Neural cell (in vitro differentiated cells): Measurements from ENCODE around the gene WASF1. TPM values are rescaled to one million over a fixed set of nuclear protein-coding genes. Genes with fewer than 3 reads are reported as not detected.

Source experiments
- H2AFZ ChIP-seq: fragments of 200-600, 300-800 bp; sonication (generic), shearing (Covaris generic); 2 replicates; pipeline ENCODE4 v1.6.0; 2014; ENCODE audit warnings: low read depth, mild to moderate bottlenecking, antibody characterized with exemption, low read length, moderate library complexity
- H3F3A ChIP-seq: fragments of 200-600 bp; shearing (Covaris generic); 2 replicates; pipeline ENCODE4 v1.6.1; 2016; ENCODE audit warnings: mild to moderate bottlenecking, moderate library complexity, mixed read lengths, antibody characterized with exemption, low read length; ENCODE audit not compliant: insufficient read depth, poor library complexity, severe bottlenecking
- H3K27ac ChIP-seq: fragments of 200-600, 300-800 bp; sonication (generic), shearing (Covaris generic); 2 replicates; pipeline ENCODE4 v1.5.1; 2014; ENCODE audit warnings: mild to moderate bottlenecking, low read length, moderate library complexity
- H3K27me3 ChIP-seq: fragments of 300-800, 200-600 bp; sonication (generic), shearing (Covaris generic); 2 replicates; pipeline ENCODE4 v1.6.0; 2014; ENCODE audit warnings: mild to moderate bottlenecking, low read depth, low read length, moderate library complexity; ENCODE audit not compliant: insufficient read depth
- H3K36me3 ChIP-seq: fragments of 300-800, 200-600 bp; sonication (generic), shearing (Covaris generic); 2 replicates; pipeline ENCODE4 v1.5.1; 2014; ENCODE audit warnings: mild to moderate bottlenecking, antibody characterized with exemption, low read length, moderate library complexity; ENCODE audit not compliant: insufficient read depth
- H3K4me2 ChIP-seq: fragments of 300-800, 200-600 bp; sonication (generic), shearing (Covaris generic); 2 replicates; pipeline ENCODE4 v1.6.0; 2014; ENCODE audit warnings: mild to moderate bottlenecking, low read length
- H3K4me3 ChIP-seq: fragments of 300-800, 200-600 bp; sonication (generic), shearing (Covaris generic); 2 replicates; pipeline ENCODE4 v1.5.1; 2014; ENCODE audit warnings: mild to moderate bottlenecking, low read length, moderate library complexity
- H3K79me2 ChIP-seq: fragments of 200-600 bp; shearing (Covaris generic); replicated peaks from 2 replicates; pipeline ENCODE4 v1.6.0; 2014; ENCODE audit warnings: mild to moderate bottlenecking, low read length, moderate library complexity; ENCODE audit not compliant: insufficient read depth
- H3K9ac ChIP-seq: fragments of 300-800, 200-600 bp; sonication (generic), shearing (Covaris generic); 2 replicates; pipeline ENCODE4 v1.6.1; 2016; ENCODE audit warnings: mild to moderate bottlenecking, low read length, mixed read lengths
- H3K9me2 ChIP-seq: fragments of 200-600 bp; shearing (Covaris generic); 2 replicates; pipeline ENCODE4 v1.6.1; 2016; ENCODE audit warnings: mild to moderate bottlenecking, low read length, mixed read lengths; ENCODE audit not compliant: insufficient read depth
- H3K9me3 ChIP-seq: fragments of 200-600, 300-800 bp; sonication (generic), shearing (Covaris generic); 2 replicates; pipeline ENCODE4 v1.6.1; 2016; ENCODE audit warnings: mild to moderate bottlenecking, mixed run types, low read length, moderate library complexity, mixed read lengths
- H4K20me1 ChIP-seq: fragments of 200-600 bp; shearing (Covaris generic); 2 replicates; pipeline ENCODE4 v1.6.1; 2016; ENCODE audit warnings: mild to moderate bottlenecking, mixed run types; ENCODE audit not compliant: insufficient read depth
- EP300 ChIP-seq: fragments of 450-650 bp; conservative IDR thresholded peaks from 2 replicates; pipeline ENCODE4 v1.6.1; 2014; ENCODE audit warnings: antibody characterized with exemption, mild to moderate bottlenecking, moderate library complexity; ENCODE audit not compliant: poor library complexity, severe bottlenecking
- EZH2 ChIP-seq: fragments of 200-600, 300-800 bp; shearing (Covaris generic), sonication (generic); IDR thresholded peaks from 2 replicates; pipeline ENCODE4 v1.6.1; 2014; ENCODE audit warnings: antibody characterized with exemption, low read length, borderline replicate concordance, mild to moderate bottlenecking; ENCODE audit not compliant: insufficient read depth, poor library complexity, severe bottlenecking
- MXI1 ChIP-seq: fragments of 450-650 bp; conservative IDR thresholded peaks from 2 replicates; pipeline ENCODE4 v1.6.1; 2014; ENCODE audit warnings: antibody characterized with exemption, mild to moderate bottlenecking; ENCODE audit not compliant: poor library complexity, severe bottlenecking
- POLR2AphosphoS5 ChIP-seq: IDR thresholded peaks from 2 replicates; pipeline ENCODE4 v1.6.1; 2012
- RAD21 ChIP-seq: fragments of 450-650 bp; conservative IDR thresholded peaks from 2 replicates; pipeline ENCODE4 v1.6.1; 2014; ENCODE audit warnings: antibody characterized with exemption, mild to moderate bottlenecking, moderate library complexity
- SMC3 ChIP-seq: fragments of 450-650 bp; conservative IDR thresholded peaks from 2 replicates; pipeline ENCODE4 v1.6.1; 2014; ENCODE audit warnings: antibody characterized with exemption, mild to moderate bottlenecking, moderate library complexity; ENCODE audit not compliant: poor library complexity
- TAF1 ChIP-seq: IDR thresholded peaks from 2 replicates; pipeline ENCODE4 v1.6.1; 2012; ENCODE audit warnings: low read depth
- polyA plus RNA-seq: library from polyadenylated mRNA; depleted of rRNA; stranded (reverse); fragments of >200 nt; gene quantifications from 2 replicates; pipeline ENCODE4 v1.2.3, GENCODE V29; 2014
- TF ChIP-seq, protein P1 (sequence below): fragments of 450-650 bp; IDR thresholded peaks from 2 replicates; pipeline ENCODE4 v1.5.1; 2014; ENCODE audit warnings: antibody characterized with exemption, mild to moderate bottlenecking, moderate library complexity; ENCODE audit not compliant: poor library complexity, severe bottlenecking
- TF ChIP-seq, protein P2 (sequence below): IDR thresholded peaks from 2 replicates; pipeline ENCODE4 v1.6.1; 2012; ENCODE audit warnings: borderline replicate concordance

The WASF1 gene
- polyA plus RNA-seq, 1 donor from 2014 or later: 89.7 TPM

DNA sequence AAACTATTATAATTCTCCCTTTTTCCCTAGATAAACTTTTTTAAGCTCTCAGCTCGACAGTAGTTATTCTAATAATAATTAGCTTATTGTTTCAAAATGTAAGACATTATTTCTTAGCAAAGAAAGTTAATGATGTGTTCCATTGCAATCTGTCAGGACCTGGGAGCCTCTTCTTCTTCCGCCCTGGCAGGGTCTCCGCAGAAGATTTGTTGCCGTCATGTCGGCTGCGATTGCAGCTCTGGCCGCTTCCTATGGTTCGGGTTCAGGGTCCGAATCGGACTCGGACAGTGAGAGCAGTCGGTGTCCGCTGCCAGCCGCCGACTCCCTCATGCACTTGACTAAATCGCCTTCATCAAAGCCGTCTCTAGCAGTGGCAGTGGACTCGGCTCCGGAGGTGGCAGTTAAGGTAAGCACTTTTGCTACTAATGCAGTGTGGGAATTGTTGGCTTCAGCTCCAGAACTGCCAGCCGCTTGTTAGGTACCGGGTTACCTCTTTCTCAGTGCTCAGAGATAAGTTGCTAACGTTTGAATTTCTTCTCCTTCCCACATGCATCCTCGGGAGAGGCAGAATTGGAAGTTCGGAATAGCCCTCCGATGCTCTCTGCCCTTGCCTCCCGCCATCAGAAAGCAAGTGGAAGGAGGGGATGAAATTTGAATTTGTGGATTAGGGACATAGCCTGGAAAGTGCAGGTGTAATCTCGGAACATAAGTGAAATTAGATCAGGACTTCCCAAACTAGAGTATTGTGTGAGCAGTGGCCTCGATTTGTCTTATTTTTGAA, 948 bp upstream of the WASF1 start, which contains the start of gene CDC40:
CDC40 (plus strand) TSS at position 200 of the 781 bp plus-strand sequence; CDS start at position 218, 18 bp downstream.
- peak within 1 kb of the TSS; percentile 80 for H3K4me2 ChIP-seq
- H3K27me3 ChIP-seq: no peaks in the 10 kb centered on the region
- H3K9ac ChIP-seq: peak within 1 kb of the TSS; percentile 93
- H3K9me2 ChIP-seq: no peaks in the 10 kb centered on the region
- no peaks in the 10 kb centered on the region for H3K9me3 ChIP-seq
- H3K79me2 ChIP-seq: peaks cover 75% of the 10 kb centered on the region
- H4K20me1 ChIP-seq: peaks cover 6% of the 10 kb centered on the region
- H3K4me3 ChIP-seq: peak within 1 kb of the TSS; percentile 85
- peak within 1 kb of the TSS; percentile 73 for H2AFZ ChIP-seq
- no peaks in the 10 kb centered on the region for H3K36me3 ChIP-seq
- H3F3A ChIP-seq: peaks cover 3% of the 10 kb centered on the region
- TF ChIP-seq RAD21 (peak; percentile 48), TAF1 (no peak), POLR2AphosphoS5 (peak; percentile 75), EZH2 (no peak), EP300 (no peak), MXI1 (peak; percentile 40), SMC3 (no peak)
- TF ChIP-seq, protein P1, sequence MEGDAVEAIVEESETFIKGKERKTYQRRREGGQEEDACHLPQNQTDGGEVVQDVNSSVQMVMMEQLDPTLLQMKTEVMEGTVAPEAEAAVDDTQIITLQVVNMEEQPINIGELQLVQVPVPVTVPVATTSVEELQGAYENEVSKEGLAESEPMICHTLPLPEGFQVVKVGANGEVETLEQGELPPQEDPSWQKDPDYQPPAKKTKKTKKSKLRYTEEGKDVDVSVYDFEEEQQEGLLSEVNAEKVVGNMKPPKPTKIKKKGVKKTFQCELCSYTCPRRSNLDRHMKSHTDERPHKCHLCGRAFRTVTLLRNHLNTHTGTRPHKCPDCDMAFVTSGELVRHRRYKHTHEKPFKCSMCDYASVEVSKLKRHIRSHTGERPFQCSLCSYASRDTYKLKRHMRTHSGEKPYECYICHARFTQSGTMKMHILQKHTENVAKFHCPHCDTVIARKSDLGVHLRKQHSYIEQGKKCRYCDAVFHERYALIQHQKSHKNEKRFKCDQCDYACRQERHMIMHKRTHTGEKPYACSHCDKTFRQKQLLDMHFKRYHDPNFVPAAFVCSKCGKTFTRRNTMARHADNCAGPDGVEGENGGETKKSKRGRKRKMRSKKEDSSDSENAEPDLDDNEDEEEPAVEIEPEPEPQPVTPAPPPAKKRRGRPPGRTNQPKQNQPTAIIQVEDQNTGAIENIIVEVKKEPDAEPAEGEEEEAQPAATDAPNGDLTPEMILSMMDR: peak; percentile 18
- TF ChIP-seq, protein P2, sequence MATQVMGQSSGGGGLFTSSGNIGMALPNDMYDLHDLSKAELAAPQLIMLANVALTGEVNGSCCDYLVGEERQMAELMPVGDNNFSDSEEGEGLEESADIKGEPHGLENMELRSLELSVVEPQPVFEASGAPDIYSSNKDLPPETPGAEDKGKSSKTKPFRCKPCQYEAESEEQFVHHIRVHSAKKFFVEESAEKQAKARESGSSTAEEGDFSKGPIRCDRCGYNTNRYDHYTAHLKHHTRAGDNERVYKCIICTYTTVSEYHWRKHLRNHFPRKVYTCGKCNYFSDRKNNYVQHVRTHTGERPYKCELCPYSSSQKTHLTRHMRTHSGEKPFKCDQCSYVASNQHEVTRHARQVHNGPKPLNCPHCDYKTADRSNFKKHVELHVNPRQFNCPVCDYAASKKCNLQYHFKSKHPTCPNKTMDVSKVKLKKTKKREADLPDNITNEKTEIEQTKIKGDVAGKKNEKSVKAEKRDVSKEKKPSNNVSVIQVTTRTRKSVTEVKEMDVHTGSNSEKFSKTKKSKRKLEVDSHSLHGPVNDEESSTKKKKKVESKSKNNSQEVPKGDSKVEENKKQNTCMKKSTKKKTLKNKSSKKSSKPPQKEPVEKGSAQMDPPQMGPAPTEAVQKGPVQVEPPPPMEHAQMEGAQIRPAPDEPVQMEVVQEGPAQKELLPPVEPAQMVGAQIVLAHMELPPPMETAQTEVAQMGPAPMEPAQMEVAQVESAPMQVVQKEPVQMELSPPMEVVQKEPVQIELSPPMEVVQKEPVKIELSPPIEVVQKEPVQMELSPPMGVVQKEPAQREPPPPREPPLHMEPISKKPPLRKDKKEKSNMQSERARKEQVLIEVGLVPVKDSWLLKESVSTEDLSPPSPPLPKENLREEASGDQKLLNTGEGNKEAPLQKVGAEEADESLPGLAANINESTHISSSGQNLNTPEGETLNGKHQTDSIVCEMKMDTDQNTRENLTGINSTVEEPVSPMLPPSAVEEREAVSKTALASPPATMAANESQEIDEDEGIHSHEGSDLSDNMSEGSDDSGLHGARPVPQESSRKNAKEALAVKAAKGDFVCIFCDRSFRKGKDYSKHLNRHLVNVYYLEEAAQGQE: no peak
- H3K27ac ChIP-seq: peak within 1 kb of the TSS; percentile 98

DNA sequence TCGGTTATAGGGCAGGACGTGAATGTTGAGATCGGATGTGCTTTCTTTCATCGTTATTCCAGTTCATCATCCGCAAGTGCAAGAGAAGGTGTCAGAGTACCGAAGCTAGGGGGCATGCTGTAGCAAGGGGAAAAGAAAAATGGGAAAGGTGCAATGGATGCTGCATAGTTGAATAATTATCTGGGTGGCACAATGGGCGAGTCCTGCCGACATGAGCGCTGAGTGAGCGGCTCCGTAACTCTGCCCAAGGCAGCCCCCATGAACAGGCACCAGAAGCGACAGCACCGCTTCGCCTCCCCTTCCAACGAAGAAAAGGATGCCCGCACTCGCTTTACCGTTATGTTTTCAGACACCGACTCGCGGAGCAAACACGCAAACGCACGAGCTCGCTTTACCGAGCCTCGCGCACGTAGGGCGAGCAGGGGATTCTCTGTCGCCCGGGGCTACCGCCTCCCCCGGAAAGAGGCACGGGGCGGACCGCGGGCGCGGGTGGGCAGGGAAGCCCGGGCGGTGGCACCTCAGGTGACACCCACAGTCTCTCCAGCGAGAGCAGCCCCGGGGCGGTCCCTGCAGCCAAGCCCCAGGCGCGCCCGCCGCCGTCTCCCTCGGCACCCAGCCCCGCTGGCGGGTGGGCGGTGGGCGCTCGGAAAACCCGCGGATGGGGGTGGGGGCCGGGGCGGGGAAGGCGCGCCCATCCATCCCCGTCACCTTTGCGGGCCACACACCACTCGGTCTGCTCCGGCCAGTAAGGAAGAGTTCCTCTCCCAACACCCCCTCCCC, 654 bp downstream of the WASF1 start:
- TF ChIP-seq RAD21 (peak; percentile 77), EZH2 (no peak), SMC3 (peak; percentile 82), MXI1 (peak; percentile 69), EP300 (peak; percentile 47), POLR2AphosphoS5 (peak; percentile 33), TAF1 (peak; percentile 63)
- TF ChIP-seq, protein P2: peak; percentile 29
- TF ChIP-seq, protein P1: peak; percentile 90
- Histone ChIP-seq H3K9me2 (no peaks in the 10 kb centered on the region), H3K4me2 (peak overlapping the region; percentile 77), H4K20me1 (peaks cover 10% of the 10 kb centered on the region), H3K36me3 (no peaks in the 10 kb centered on the region), H3F3A (peaks cover 3% of the 10 kb centered on the region), H3K9ac (peak overlapping the region; percentile 93), H3K79me2 (peaks cover 81% of the 10 kb centered on the region), H2AFZ (peak overlapping the region; percentile 58), H3K9me3 (no peaks in the 10 kb centered on the region), H3K4me3 (peak overlapping the region; percentile 85), H3K27ac (peak overlapping the region; percentile 98), H3K27me3 (no peaks in the 10 kb centered on the region)
